ES-I3 (cell line): ENCODE measurements around the gene SLC17A7.
A peak's percentile ranks its signal among the peaks of the same experiment; 100 is the strongest.

Experiments used
- H3K36me3 ChIP-seq: 2 replicates; pipeline ENCODE4 v1.6.1; 2013; ENCODE audit warnings: mild to moderate bottlenecking, low read length, control low read depth, moderate library complexity; ENCODE audit not compliant: insufficient read depth
- H3K4me1 ChIP-seq: 2 replicates; pipeline ENCODE4 v1.6.1; 2013; ENCODE audit warnings: mild to moderate bottlenecking, control low read depth, low read length; ENCODE audit not compliant: insufficient read depth
- H3K9ac ChIP-seq: 2 replicates; pipeline ENCODE4 v1.6.1; 2013; ENCODE audit warnings: low read depth, mild to moderate bottlenecking, low read length, moderate library complexity
- H3K9me3 ChIP-seq: 2 replicates; pipeline ENCODE4 v1.6.1; 2013; ENCODE audit warnings: mild to moderate bottlenecking, low read length, moderate library complexity; ENCODE audit not compliant: control insufficient read depth, insufficient read depth

The SLC17A7 gene

GRCh38 chr19:49422407-49423070, 18.8 kb downstream of the SLC17A7 start:
- Histone ChIP-seq H3K36me3 (no peaks in the 10 kb centered on the region), H3K9me3 (no peaks in the 10 kb centered on the region), H3K4me1 (peaks cover 17% of the 10 kb centered on the region; the same call in 1 of the 2 replicates), H3K9ac (peak overlapping the region; percentile 53; the same call in 1 of the 2 replicates)

- no peaks in the 10 kb centered on the region for H3K9me3 ChIP-seq
- no peak overlapping the region for H3K9ac ChIP-seq
- no peaks in the 10 kb centered on the region for H3K36me3 ChIP-seq
- peaks cover 12% of the 10 kb centered on the region; the same call in 1 of the 2 replicates for H3K4me1 ChIP-seq
These were observed 19.5 kb downstream of the SLC17A7 start for GRCh38 chr19:49421878-49422202.

DNA sequence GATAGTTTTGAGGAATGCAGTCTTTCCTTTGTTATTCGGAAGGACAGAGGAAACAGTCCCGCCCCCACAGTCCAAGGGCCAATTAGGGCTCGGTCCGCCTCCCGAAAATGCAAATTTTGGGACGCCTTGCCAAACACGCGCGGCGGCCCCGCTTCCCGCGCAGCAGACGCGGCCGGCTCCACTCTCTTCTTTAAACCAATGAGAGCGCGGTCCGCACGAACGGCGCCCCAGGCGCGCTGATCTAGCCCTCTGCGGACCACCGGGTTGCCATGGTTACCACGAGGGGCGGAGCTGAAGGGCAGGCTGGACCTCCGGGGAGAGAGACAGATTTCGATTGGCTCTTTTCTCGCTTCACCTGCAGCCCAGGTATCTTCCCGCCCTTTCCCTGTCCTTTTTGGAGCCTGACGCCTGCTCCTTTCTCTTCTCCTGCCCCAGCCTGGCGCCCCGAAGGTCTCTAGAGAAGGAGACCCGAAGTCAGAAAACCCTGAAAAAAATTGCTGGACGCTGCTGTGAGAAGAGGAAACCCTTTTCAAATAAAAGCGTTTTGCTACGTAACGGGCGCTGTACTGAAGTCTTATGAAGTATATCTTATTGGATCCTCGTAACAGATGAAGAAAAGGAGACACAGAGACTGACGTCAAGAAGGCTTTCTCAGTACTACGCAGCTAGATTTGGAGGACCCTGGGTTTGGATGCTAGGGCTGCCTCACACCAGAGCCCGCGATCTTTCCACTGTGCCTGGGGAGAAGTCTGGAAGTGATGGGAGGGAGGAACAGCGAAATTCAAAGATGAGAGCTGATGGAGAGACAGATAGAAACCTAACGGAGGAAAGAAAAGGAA, 20.1 kb downstream of the SLC17A7 start:
- Histone ChIP-seq H3K9me3 (no peaks in the 10 kb centered on the region), H3K36me3 (no peaks in the 10 kb centered on the region), H3K4me1 (peaks cover 8% of the 10 kb centered on the region; the same call in 1 of the 2 replicates), H3K9ac (peak overlapping the region; percentile 25; the same call in 1 of the 2 replicates)

DNA sequence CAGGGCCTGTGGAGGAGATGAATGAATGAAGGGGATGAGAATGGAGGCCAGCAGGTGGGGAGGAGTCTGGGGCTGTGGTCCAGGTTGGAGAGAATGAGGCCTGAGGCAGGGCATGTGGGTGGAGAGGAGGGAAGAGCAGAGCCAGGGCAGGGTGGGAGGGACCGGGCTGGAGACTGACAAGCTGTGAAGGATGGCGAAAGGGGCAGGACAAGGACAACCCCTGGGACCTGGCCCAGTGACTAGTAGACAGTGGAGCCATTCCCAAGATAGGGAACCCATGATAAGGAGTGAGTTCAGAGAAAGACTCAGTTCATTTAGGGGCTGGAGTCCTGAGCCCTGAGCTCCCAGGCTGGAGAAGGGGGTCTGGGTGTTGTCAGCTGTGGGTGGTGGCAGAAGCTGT, 21.1 kb downstream of the SLC17A7 start:
- H3K4me1 ChIP-seq: peaks cover 8% of the 10 kb centered on the region; the same call in 1 of the 2 replicates
- H3K9ac ChIP-seq: no peak overlapping the region
- H3K36me3 ChIP-seq: no peaks in the 10 kb centered on the region
- no peaks in the 10 kb centered on the region for H3K9me3 ChIP-seq

DNA sequence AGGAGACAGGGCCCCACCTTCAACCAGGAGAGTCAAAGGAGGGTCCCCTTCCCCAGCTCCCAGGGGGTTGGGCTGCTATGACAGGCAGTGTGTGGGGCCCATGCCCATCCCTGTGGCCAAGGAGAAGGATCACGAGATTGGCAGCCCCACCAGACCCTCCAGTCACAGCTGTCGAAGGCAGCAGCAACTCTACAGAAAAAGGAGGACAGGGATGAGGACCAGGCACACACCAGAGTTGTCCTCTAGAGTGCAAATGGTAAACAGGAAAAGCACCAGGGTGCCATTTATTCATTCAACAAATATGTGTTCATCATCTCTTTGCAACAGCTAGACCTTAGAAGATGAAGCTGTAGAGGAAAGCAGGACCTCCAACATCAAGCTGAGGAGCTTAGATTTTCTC, 22.2 kb downstream of the SLC17A7 start:
- Histone ChIP-seq H3K9me3 (no peaks in the 10 kb centered on the region), H3K36me3 (no peaks in the 10 kb centered on the region), H3K4me1 (peaks cover 8% of the 10 kb centered on the region; the same call in 1 of the 2 replicates), H3K9ac (no peak overlapping the region)

DNA sequence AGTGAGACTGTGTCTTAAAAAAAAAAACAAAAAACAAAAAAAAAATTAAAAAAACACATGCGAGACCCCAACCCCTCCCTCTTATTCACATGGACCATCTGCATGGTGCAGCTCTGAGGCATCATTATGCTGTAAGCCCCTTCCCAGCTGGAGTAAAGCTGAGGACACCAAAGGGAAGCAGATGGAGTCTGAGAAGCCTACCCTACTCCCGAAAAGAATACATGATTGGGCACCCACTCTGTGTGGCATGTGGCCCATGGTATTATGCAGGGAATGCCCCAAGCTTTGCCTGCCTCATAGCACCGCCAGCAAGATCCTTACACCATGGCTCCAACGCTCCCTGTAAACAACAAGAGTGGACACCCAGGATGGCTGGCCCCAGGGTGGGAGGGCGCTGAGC, 22.8 kb downstream of the SLC17A7 start:
- Histone ChIP-seq H3K36me3 (no peaks in the 10 kb centered on the region), H3K9me3 (no peaks in the 10 kb centered on the region), H3K9ac (no peak overlapping the region), H3K4me1 (peaks cover 4% of the 10 kb centered on the region; the same call in 1 of the 2 replicates)

DNA sequence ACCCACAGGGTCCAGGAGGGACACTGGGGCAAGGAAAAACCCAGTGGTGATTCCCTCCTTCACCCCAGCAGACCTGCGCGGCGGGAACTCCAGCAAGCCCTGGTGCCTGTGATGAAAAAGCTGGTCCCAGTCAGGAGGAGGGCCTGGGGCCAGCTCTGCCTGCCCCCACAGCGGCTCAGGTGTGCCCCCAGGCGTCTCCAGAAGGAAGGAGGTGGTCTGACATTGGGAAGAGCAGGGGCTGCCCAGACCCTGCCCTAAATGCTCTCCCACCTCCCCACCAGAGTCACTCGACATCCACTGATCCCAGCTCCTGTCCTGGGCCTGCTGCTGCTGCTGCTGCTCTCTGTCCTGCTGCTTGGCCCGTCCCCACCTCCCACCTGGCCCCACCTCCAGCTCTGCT, 24.2 kb downstream of the SLC17A7 start:
- Histone ChIP-seq H3K4me1 (peaks cover 3% of the 10 kb centered on the region; the same call in 1 of the 2 replicates), H3K9ac (no peak overlapping the region), H3K9me3 (no peaks in the 10 kb centered on the region), H3K36me3 (no peaks in the 10 kb centered on the region)

DNA sequence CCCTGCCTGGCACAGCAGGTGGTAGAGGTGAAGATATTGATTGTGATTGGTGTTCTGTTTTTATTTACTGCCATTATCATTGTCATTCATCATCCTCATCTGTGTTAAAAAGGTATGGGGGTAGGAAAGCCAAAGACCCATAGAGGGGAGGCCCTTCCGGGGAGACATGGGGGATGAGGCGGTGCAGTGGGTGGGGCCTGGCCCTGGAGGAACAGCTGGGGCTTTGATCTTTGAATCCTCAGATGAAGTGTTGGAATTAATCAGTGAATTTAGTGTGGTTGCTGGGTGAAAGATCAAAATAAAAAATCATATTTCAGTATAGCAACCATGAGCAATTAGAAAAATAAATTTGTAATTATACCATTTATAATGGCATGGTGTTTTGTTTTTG, 25.5 kb downstream of the SLC17A7 start:
- no peaks in the 10 kb centered on the region for H3K36me3 ChIP-seq
- peaks cover 3% of the 10 kb centered on the region; the same call in 1 of the 2 replicates for H3K4me1 ChIP-seq
- no peak overlapping the region for H3K9ac ChIP-seq
- no peaks in the 10 kb centered on the region for H3K9me3 ChIP-seq

- Histone ChIP-seq H3K9ac (no peak overlapping the region), H3K36me3 (no peaks in the 10 kb centered on the region), H3K4me1 (peaks cover under 1% of the 10 kb centered on the region; the same call in 1 of the 2 replicates), H3K9me3 (no peaks in the 10 kb centered on the region)
These were observed 26.1 kb downstream of the SLC17A7 start for GRCh38 chr19:49415102-49415809.

DNA sequence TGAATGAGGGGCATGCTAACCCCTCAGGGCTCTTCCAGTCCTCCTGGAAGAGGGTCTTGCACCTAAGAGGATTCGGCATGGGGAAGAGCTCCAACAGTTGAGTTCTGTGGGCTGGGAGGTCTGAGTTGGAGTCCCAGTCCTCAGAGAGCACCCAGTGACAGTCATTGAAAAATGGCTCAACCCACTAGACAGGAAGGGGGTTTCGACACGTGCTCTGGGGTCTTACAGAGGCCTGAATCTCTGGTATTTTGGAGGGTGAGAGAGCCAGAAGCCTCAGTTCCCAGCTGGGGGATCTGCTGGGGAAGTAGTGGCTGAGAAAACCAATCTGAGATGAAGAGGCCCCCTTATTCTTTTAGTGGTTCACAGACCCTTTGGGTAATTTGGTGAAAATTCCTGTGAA, 27.1 kb downstream of the SLC17A7 start:
- H3K4me1 ChIP-seq: no peaks in the 10 kb centered on the region; the same call in 1 of the 2 replicates
- H3K9ac ChIP-seq: no peak overlapping the region
- no peaks in the 10 kb centered on the region for H3K9me3 ChIP-seq
- no peaks in the 10 kb centered on the region for H3K36me3 ChIP-seq

DNA sequence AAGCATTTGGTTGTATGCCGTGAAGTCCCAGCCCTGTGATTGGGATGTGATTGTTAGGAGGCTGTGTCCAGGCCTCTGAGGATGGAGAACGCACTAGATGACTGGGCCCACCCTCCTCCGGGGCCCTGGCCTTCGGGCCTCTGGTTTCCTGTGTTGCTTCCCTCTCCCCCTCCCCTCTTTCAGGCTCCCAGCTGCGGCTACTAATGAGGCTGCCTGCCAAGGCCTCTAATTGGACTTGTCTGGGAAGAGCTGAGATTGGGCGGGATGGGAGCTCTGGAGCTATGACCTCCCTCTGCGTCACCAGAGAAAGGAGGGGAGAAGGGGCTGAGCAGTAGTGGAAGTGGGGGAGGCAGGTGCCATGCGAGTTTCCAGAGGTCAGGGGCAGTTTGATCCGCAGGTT, 28.0 kb downstream of the SLC17A7 start:
- Histone ChIP-seq H3K36me3 (no peaks in the 10 kb centered on the region), H3K9ac (no peak overlapping the region), H3K4me1 (no peaks in the 10 kb centered on the region; the same call in 1 of the 2 replicates), H3K9me3 (no peaks in the 10 kb centered on the region)

DNA sequence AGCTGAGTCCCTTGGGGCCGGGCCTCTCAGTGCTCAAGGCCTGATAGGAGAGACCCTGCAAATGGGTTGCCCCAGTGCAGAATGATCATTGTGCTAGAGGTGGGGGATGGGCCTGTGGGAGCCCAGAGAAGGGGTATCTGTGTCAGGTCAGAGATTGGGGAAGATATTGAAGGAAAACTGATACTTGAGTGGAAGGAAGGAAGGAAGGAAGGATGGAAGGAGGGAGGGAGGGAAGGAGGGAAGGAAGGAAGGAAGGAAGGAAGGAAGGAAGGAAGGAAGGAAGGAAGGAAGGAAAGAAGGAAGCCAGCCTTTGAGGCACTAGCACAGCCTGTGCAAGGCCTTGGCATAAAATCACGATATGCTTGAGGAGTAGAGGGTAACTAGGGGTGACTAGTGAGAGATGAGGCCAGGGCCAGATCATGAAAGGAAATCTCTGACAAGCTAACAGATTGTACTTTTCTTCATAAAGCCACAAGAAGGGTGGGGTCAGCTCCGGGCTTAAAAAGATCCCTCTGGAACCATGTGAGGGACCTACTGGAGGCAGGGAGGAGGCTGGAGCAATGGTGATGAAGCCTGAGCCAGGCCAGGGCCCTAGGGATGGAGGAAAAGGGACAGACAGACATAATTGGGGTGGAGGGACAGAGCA, 29.5 kb downstream of the SLC17A7 start:
- H3K36me3 ChIP-seq: no peaks in the 10 kb centered on the region
- no peaks in the 10 kb centered on the region for H3K9me3 ChIP-seq
- H3K9ac ChIP-seq: no peak overlapping the region
- H3K4me1 ChIP-seq: no peaks in the 10 kb centered on the region; the same call in 1 of the 2 replicates

GRCh38 chr19:49409441-49410029, 31.8 kb downstream of the SLC17A7 start:
- no peak overlapping the region for H3K9ac ChIP-seq
- no peaks in the 10 kb centered on the region for H3K9me3 ChIP-seq
- no peaks in the 10 kb centered on the region; the same call in 1 of the 2 replicates for H3K4me1 ChIP-seq
- H3K36me3 ChIP-seq: no peaks in the 10 kb centered on the region
